Measurements from ENCODE around the gene PTPRN2. TPM values are rescaled to one million over a fixed set of nuclear protein-coding genes. Genes with fewer than 3 reads are reported as not detected.

The PTPRN2 gene
- total and polyA plus RNA-seq, 9 of the 15 experiments (the other 6 are each of a cell fraction or from before 2014, with no cell fraction given): not detected

DNA sequence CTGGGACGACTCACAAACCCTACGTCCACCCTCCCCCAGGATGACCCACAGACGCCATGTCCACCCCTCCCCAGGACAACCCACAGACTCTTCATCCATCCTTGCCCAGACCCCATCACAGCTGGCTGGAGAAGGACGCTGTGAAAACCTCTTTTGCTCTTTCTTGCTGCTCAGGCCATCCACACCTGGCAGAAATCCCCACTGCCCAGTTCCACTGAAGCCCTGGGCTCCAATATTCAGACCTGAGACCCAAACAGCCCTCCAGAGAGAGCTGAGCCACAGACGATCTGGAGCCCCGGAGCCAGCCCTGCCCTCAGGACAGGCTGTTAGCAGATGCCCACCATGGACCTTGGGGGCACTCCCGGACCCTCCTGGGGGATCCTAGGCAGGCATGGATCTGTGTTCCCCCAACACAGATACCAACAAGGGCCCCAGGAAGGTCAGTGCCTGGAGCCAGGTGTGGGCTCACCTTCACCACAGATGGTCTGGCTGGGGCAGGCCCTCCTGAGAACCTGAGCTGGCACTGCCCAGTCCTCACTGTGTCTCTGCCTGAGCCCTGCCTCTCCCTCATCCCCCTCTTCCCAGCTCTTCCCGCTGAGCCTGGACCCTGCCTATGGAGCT, 226.2 kb downstream of the PTPRN2 start:
- intact Hi-C loops (cut with micrococcal nuclease) (no loop called here), in situ Hi-C loops (cut with MboI) (no loop called here)
- Histone ChIP-seq H3K4me3 (no peak overlapping the region), H3K79me2 (ENCODE audit: control insufficient read depth, insufficient read depth, low read length) (no peaks in the 10 kb centered on the region), H3K27me3 (ENCODE audit: control insufficient read depth in 2 of 2, insufficient read depth in 2 of 2, low read length in 2 of 2) (peaks cover 2 to 24% of the 10 kb centered on the region in 2 experiments; a peak in 3 of 5 replicates), H3K27ac (ENCODE audit: extremely low read depth, low read depth, low read length) (no peak overlapping the region), H3K9me3 (replicated peaks; ENCODE audit: control insufficient read depth, insufficient read depth, low read depth, low read length) (no peaks in the 10 kb centered on the region), H3K9me1 (ENCODE audit: control insufficient read depth, insufficient read depth, low read length) (no peaks in the 10 kb centered on the region), H3K4me2 (ENCODE audit: insufficient read depth, low read length) (no peak overlapping the region), H2AFZ (ENCODE audit: low read depth, low read length) (no peak overlapping the region), H3K9ac (ENCODE audit: insufficient read depth in 1 of 2, low read depth in 2 of 2, low read length in 2 of 2) (no peak overlapping the region), H4K20me1 (replicated peaks; ENCODE audit: control insufficient read depth, insufficient read depth, low read length) (no peaks in the 10 kb centered on the region), H3K4me1 (replicated peaks in 1 of 2; ENCODE audit: control insufficient read depth in 2 of 2, insufficient read depth in 2 of 2, low read length in 2 of 2) (no peaks in the 10 kb centered on the region), H3K36me3 (ENCODE audit: control insufficient read depth, insufficient read depth, low read length) (no peaks in the 10 kb centered on the region)
- TF ChIP-seq TGIF2 (CRISPR knock-in tag; IDR thresholded peaks at IDR 0.05): no peak
- TF ChIP-seq GTF2E2 (tag; IDR thresholded peaks at IDR 0.05): no peak
- TF ChIP-seq EP300 (IDR thresholded peaks at IDR 0.05; ENCODE audit: low read length): no peak
- no peak for TF ChIP-seq CBX1 (IDR thresholded peaks at IDR 0.05; ENCODE audit: low read depth)
- no peak for TF ChIP-seq ZNF699 (CRISPR knock-in tag; IDR thresholded peaks at IDR 0.05; ENCODE audit: insufficient replicate concordance)
- TF ChIP-seq CBX5 (IDR thresholded peaks at IDR 0.05; ENCODE audit: borderline replicate concordance, low read depth): no peak
- no peak for TF ChIP-seq SMAD3 (CRISPR knock-in tag; conservative IDR thresholded peaks at IDR 0.05)
- TF ChIP-seq, protein P1, sequence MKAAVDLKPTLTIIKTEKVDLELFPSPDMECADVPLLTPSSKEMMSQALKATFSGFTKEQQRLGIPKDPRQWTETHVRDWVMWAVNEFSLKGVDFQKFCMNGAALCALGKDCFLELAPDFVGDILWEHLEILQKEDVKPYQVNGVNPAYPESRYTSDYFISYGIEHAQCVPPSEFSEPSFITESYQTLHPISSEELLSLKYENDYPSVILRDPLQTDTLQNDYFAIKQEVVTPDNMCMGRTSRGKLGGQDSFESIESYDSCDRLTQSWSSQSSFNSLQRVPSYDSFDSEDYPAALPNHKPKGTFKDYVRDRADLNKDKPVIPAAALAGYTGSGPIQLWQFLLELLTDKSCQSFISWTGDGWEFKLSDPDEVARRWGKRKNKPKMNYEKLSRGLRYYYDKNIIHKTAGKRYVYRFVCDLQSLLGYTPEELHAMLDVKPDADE (conservative IDR thresholded peaks at IDR 0.05; ENCODE audit: control insufficient read depth, low read depth, low read length): no peak
- TF ChIP-seq XRCC5 (IDR thresholded peaks at IDR 0.05; ENCODE audit: low read depth, low read length): no peak
- TF ChIP-seq MTF1 (CRISPR knock-in tag; IDR thresholded peaks at IDR 0.05; ENCODE audit: borderline replicate concordance): no peak
- TF ChIP-seq ATF7 (IDR thresholded peaks at IDR 0.05): no peak
- TF ChIP-seq, protein P2, sequence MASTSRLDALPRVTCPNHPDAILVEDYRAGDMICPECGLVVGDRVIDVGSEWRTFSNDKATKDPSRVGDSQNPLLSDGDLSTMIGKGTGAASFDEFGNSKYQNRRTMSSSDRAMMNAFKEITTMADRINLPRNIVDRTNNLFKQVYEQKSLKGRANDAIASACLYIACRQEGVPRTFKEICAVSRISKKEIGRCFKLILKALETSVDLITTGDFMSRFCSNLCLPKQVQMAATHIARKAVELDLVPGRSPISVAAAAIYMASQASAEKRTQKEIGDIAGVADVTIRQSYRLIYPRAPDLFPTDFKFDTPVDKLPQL (IDR thresholded peaks at IDR 0.05; ENCODE audit: extremely low read depth, insufficient read length): no peak
- TF ChIP-seq RBM39 (optimal IDR thresholded peaks at IDR 0.05; ENCODE audit: low read depth, low read length): no peak
- FAIRE-seq: no peak
- POLR2A ChIA-PET: no interaction called here
- DNase-seq (ENCODE audit: extremely low read depth in 1 of 4, low spot score in 3 of 4): no peak
- CTCF ChIA-PET (ENCODE audit: low intra/inter-chr PET ratio): no interaction called here
- no TSS peak for BruUV-seq (replicated peaks)
- 2% methylated on average over 5 of the region's 8 CpGs for WGBS (ENCODE audit: insufficient coverage, low coverage, missing lambda C conversion rate)
- peak; percentile 37; the same call in 2 of the 3 replicates for ATAC-seq
